T-helper 22 cell (primary cell): ENCODE results near the gene SLC51A.
"Not testable (repeated sequence)": the region's sequence is repeated elsewhere in the genome, so short reads cannot be mapped to it uniquely, and the experiment has no call there.

ENCODE experiments used
- DNase-seq: peaks from one replicate; pipeline ENCODE4 v3.0.0-alpha.2; 2020; ENCODE audit warnings: low read depth

The SLC51A gene

DNA sequence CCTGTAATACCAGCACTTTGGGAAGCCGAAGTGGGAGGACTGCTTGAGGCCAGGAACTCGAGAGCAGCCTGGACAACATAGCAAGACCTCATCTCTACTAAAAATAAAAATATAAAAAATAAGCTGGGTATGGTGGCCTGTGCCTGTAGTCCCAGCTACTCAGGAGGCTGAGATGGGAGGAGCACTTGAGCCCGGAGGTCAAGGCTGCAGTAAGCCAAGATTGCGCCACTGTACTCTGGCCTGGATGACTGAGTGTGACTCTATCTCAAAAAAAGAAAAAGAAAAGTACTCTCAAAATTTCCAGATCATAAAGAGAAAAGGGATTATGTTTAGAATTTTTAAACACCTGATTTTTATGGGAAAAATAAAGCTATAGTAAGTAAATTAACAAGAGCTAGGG lies 24.1 kb downstream of the SLC51A start:
- DNase-seq = no peak

GRCh38 chr3:196241704-196242103 lies 25.4 kb downstream of the SLC51A start:
- DNase-seq = no peak

DNA sequence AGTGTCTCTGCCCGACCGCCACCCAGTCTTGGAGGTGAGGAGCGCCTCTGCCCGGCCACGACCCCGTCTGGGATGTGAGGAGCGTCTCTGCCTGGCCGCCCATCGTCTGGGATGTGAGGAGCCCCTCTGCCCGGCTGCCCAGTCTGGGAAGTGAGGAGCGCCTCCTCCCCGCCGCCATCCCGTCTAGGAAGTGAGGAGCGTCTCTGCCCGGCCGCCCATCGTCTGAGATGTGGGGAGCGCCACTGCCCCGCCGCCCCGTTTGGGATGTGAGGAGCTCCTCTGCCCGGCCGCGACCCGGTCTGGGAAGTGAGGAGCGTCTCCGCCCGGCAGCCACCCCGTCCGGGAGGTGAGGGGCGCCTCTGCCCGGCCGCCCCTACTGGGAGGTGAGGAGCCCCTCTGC lies 27.8 kb downstream of the SLC51A start:
- not testable (repeated sequence) for DNase-seq

DNA sequence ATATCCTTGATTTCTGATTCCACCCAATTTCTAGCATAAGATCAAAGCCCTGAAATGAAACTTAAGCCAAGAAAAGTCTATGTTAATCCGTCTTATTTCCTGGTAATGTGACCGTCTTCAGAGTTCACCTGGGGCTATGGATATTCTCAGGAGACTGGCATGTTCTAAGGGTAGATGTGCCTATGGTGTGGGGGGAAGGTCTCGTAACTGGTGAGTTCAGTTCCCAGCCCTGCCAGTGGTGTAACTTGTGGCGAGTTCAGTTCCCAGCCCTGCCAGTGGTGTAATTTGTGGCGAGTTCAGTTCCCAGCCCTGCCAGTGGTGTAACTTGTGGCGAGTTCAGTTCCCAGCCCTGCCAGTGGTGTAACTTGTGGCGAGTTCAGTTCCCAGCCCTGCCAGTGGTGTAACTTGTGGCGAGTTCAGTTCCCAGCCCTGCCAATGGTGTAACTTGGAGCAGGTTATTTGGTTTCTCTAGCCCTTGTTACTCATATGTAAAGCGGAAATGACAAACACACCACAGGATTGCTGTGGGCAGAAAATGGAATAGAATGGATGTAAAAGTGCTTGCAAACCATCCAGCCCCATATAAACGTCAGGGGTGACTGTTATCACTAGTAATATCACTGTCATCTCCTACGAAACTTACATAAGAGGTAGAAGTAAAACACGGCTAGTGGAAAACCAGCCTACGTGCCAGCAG lies 30.4 kb downstream of the SLC51A start:
- DNase-seq = no peak

DNA sequence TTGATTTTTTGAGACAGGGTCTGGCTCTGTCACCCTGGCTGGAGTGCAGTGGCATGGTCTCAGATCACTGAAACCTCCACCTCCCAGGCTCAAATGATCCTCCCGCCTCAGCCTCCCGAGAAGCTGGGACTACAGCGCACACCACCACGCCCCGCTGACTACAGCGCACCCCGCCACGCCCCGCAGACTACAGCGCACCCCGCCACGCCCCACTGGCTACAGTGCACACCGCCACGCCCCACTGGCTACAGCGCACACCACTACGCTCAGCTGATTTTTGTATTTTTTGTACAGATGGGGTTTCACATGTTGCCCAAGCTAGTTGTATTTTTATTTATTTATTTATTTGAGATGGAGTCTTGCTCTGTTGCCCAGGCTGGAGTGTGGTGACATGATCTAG lies 35.6 kb downstream of the SLC51A start:
- no peak for DNase-seq

DNA sequence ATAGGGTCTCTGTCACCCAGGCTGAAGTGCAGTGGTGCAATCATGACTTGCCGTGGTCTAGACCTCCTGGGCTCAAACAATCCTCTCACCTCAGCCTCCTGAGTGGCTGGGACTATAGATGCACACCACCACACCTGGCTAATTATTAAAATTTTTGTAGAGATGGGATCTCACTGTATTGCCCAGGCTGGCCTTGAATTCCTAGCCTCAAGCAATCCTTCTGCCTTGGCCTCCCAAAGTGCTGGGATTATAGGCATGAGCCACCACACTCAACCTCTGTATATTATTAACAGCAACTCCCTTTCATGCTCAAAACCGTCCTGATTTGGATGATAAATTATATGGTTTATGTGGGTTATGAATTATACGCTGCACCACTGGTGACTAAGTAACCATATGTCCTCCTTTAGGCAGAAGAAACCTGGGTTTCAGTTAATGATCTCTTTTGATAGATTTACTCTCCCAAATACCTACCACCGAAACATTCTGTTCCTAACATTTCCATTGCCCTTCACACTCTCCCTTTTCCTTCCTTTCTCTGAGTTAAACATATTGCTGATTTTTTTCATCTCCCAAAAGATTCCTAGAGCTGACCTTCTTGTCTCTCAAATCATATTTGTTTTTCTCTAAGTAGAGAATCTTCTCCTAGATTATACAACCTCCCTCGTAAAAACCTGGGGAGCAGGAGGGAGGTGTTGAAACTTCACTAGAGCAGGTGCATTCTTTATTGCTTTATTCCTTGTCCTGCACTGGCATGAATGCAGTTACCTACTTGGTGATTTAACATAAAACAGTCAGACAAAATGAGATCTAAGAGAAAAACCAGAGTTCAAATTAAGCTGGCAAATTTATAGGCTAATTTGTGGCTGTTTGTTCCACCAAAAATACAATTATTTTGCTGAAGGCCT lies 38.3 kb downstream of the SLC51A start:
- no peak for DNase-seq

DNA sequence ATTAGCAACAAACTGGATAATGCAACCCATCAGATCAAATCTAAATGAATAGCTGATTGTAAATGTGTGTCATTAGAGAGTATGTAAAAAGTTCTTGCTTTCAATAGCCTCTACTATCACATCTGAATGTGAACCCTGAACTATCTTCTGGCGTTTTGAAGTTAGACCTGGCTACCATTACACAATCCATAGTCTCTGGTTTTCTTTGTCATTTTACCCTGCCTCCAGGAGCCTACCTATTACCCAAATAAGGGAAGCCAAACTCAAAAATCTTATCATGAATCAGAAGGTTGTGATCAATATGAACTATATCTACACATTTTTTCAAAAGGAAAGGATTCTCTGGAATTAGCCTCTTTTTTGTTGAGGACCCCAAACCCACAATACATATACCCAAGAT lies 39.4 kb downstream of the SLC51A start:
- no peak for DNase-seq

DNA sequence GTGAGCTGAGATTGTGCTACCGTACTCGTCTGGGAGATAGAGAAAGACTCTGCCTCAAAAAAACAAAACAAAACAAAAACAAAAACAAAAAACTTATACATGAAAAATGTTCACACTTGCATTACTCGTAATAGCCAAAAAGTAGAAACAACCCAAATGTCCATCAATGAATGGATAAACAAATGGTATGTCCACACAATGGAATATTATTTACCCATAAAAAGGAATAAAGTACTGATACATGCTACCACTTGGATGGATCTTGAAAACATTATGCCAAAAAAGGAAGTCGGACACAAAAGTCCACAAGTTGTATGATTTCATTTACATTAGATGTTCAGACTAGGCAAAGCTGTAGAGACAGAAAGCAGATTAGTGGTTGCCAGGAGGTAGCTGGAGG lies 44.5 kb downstream of the SLC51A start:
- no peak for DNase-seq

- DNase-seq = no peak
These were observed 47.5 kb downstream of the SLC51A start for GRCh38 chr3:196263819-196264218.

DNA sequence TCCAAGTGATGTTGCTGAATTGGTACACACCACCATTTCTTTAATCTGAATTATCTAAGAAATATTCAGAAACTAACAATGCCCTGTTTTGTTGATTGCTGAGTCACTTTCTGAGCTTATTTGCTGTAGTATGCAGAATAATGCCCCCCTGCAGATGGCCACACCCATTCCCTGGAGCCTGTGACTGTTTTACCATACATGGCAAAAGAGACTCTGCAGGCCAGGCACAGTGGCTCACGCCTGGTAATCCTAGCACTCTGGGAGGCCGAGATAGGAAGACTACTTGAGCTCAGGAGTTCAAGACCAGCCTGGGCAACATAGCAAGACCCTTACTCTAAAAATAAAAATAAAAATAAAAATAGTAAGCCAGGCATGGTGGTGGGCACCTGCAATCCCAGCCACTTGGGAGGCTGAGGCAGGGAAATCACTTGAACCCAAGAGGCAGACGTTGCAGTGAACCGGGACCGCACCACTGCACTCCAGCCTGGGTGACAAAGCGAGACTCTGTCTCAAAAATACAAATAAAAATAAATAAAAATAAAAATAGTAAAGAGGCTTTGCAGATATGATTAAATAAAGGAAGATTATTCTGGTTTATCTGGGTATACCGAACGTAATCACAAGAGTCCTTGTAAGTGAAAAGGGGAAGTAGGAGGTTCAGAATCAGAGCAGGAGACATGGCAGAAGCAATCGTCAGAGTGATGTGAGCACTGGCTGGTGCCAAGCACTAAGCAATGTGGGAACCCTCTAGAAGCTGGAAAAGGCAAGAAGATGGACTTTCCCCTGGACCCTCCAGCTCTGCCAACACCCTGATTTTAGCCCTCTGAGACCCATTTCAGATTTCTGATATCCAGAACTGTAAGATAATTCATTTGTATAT lies 52.2 kb downstream of the SLC51A start:
- no peak for DNase-seq

- DNase-seq = no peak
These were observed 54.2 kb downstream of the SLC51A start for GRCh38 chr3:196270499-196270898.

GRCh38 chr3:196272826-196273225 lies 56.5 kb downstream of the SLC51A start:
- no peak for DNase-seq

GRCh38 chr3:196273655-196274054 lies 57.3 kb downstream of the SLC51A start:
- DNase-seq = no peak

GRCh38 chr3:196274585-196274984 lies 58.3 kb downstream of the SLC51A start:
- peak; percentile 35 for DNase-seq

GRCh38 chr3:196275126-196275525 lies 58.8 kb downstream of the SLC51A start:
- DNase-seq = no peak

DNA sequence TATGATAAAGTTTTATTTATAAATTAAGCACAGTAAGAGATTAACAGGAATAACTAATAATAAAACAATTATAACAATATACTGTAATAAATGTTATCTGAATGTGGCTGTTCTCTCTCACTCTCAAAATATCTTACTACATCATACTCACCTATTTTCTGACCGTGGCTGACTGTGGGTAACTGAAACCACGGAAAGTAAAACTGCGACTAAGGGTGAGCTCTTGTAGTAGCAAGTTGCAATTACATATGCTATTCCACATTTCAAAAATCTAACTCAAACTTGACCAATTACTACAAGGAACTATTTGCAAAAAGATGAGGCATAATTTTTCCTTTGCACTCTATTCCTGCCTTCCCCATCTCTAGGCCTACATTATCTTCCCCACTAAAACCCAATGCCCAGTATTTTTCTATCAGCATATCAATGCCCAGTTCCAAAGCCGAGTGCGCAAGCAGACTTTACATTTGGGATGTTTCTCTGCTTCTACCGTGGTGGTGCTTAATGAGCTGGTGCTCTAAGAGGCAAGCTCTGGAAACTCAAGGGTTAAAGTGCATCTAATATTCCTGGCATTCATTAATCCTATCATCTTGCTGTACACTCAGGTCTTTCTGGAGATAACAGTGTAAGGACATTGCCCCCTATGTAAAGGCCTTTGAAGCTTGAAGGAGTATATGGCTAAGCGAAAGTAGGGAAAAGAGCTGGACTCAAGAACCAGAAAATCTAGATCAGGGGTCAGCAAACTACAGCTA lies 64.5 kb downstream of the SLC51A start:
- DNase-seq = no peak

GRCh38 chr3:196281962-196282361 lies 65.6 kb downstream of the SLC51A start:
- no peak for DNase-seq
